HT-29 (cell line): ENCODE results near the gene ATP5F1D. TPM values are rescaled to one million over a fixed set of nuclear protein-coding genes. Genes with fewer than 3 reads are reported as not detected.
"Not testable (repeated sequence)": the region's sequence is repeated elsewhere in the genome, so short reads cannot be mapped to it uniquely, and the experiment has no call there.

Experiments used
- DNase-seq: peaks from one replicate; pipeline ENCODE4 v3.0.0-alpha.2; 2015; ENCODE audit warnings: low spot score
- total RNA-seq: library from RNA; depleted of rRNA; stranded (reverse); fragments of >200 nt; shearing (Covaris generic); gene quantifications from 2 replicates; pipeline ENCODE4 v1.2.3, GENCODE V29; 2014; rRNA removed

Gene ATP5F1D
- total RNA-seq, result 142 and 159 TPM in 2 replicates

DNA sequence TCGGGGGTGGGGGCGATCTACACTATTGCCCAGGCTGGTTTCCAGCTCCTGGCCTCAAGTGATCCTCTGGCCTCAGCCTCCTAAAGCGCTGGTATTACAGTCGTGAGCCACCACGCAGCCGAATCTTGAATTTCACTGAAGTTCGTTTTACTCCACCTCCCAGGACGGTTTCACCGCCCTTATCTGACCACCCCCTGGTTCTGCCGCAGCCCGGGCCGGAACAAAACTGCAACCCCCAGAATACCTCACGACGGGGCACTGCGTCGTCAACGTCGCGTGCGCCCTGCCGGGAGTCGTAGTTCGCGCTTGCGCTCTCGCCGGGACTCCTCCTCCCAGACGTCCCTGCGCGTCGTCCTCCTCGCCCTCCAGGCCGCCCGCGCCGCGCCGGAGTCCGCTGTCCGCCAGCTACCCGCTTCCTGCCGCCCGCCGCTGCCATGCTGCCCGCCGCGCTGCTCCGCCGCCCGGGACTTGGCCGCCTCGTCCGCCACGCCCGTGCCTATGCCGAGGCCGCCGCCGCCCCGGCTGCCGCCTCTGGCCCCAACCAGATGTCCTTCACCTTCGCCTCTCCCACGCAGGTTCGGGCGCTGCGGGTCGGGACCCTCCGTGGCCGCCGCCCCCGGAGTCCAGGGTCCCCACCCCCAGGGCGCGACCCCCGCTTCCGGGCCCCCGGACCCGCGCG is at the start of gene ATP5F1D:
Gene ATP5F1D (plus strand): TSS at position 335 of the 679 bp plus-strand sequence. CDS start 100 bp downstream, at position 435.
- peak; percentile 87 for DNase-seq

DNA sequence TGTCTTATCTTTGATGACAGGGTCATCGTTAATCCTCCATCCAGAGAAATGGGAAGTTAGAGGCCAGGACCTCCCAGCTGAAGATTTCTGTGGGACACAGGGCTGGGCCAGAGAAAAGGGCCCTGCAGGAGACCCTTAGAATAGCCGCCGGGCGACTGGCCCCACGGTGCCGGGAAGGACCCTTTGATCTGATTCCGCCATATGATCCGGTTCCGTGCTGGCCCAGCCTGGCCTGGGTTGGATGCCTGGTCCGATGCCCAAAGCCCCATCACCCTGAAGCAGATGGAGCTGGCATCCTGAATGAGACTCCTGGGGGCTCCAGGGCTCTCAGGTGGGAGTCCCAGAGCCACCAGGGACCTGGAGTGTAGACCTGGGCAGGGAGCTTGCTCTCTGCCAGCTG is 42.0 kb upstream of the ATP5F1D start:
- DNase-seq, result no peak

DNA sequence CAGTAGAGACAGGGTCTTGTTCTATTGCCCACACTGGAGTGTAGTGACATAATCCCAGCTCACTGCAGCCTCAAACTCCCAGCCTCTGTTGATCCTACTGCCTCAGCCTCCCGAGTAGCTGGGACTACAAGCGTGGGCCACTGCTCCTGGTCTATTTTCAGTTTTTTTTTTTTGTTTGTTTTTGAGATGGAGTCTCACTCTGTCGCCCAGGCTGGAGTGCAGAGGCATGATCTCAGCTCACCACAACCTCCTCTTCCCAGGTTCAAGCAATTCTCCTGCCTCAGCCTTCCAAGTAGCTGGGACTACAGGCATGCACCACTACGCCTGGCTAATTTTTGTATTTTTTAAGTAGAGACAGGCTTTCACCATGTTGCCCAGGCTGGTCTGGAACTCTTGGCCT is 40.9 kb upstream of the ATP5F1D start:
- not testable (repeated sequence) for DNase-seq

DNA sequence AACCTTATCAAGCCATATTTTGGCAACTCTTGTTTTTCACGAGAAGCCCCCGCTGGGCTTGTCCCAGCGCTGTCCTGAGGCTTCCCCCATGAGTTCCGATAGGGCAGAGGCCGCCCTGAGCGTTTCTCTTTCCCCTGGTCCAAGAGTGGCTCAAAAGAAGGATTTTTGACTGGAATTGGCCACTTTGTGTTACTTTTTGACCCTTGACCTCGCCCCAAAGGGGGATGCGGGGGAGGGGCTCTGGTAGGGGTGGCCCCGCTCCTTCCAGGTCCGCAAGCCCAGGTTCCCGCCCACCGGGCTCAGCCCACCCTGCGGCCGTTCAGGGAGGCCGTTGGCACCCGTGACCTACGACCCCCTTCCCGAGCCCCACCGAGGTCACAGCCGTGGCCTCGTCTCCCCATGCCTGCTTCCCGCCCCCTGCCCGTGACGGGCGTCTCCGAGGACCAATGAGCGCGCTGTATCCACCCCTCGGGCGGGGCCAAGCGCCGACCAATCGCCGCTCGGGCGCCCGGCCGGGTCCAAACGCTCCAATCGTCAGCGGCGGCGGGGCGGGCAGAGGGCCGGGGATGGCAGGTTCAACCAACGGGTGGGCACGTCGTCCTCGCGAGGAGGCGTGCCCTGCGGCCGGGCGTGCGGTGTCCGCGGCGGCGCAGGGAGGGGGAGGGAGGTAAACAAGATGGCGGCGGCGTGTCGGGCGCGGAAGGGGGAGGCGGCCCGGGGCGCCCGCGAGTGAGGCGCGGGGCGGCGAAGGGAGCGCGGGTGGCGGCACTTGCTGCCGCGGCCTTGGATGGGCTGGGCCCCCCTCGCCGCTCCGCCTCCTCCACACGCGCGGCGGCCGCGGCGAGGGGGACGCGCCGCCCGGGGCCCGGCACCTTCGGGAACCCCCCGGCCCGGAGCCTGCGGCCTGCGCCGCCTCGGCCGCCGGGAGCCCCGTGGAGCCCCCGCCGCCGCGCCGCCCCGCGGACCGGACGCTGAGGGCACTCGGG is 36.1 kb upstream of the ATP5F1D start, which contains the start of gene STK11:
Gene STK11 (plus strand): TSS at position 665 of the 986 bp plus-strand sequence. CDS start 1,136 bp downstream, outside the sequence.
- DNase-seq, result peak; percentile 92

DNA sequence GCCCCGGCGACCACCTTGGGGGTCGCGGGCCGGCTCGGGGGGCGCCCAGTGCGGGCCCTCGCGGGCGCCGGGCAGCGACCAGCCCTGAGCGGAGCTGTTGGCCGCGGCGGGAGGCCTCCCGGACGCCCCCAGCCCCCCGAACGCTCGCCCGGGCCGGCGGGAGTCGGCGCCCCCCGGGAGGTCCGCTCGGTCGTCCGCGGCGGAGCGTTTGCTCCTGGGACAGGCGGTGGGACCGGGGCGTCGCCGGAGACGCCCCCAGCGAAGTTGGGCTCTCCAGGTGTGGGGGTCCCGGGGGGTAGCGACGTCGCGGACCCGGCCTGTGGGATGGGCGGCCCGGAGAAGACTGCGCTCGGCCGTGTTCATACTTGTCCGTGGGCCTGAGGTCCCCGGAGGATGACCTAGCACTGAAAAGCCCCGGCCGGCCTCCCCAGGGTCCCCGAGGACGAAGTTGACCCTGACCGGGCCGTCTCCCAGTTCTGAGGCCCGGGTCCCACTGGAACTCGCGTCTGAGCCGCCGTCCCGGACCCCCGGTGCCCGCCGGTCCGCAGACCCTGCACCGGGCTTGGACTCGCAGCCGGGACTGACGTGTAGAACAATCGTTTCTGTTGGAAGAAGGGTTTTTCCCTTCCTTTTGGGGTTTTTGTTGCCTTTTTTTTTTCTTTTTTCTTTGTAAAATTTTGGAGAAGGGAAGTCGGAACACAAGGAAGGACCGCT is 35.2 kb upstream of the ATP5F1D start:
- no peak for DNase-seq

DNA sequence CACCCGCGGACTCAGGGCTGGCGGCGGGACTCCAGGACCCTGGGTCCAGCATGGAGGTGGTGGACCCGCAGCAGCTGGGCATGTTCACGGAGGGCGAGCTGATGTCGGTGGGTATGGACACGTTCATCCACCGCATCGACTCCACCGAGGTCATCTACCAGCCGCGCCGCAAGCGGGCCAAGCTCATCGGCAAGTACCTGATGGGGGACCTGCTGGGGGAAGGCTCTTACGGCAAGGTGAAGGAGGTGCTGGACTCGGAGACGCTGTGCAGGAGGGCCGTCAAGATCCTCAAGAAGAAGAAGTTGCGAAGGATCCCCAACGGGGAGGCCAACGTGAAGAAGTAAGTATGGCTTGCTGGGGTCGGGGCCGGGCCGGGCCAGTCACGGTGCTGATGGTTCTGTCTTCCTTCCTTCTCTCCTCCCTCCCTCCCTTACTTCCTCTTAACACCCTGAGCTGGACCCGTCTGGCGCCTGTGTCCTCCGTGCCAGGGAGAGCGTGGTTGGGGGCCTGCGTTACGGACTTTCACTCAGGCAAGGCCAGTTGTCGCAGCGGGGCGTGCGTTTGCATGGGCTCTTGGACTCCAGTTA is 34.6 kb upstream of the ATP5F1D start:
- DNase-seq, result peak; percentile 47

DNA sequence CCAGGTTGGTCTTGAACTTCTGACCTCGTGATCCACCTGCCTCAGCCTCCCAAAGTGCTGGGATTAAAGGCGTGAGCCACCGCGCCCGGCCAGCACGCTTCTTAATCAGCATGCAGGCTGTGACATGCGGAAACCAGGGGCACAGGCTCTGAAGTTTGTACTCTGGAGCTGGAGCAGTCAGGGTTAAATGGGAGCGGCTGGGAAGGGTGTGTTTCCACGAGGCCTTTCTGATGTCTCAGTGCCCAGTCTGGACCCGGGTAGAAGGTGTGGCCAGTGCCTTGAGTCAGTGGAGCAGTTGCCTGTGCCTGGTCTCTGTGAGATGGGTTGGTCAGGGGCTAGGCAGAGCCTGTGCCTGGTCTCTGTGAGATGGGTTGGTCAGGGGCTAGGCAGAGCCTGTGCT is 32.7 kb upstream of the ATP5F1D start:
- not testable (repeated sequence) for DNase-seq

DNA sequence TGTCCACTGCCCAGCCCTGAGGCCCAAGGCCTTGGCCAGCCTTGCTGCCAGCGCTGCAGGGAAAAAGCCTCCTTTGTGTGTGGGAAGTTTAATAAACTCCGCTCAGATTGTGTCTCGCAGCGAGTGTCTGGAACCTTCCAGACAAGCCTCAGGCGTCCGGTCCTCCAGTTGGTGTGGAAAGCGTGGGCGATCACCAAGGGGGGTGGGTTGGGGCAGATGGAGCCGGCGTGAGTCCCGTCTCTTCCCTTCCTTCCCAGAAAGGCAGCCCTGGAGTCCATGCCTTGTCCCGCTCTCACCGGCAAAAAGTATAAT is 31.4 kb upstream of the ATP5F1D start:
- DNase-seq, result no peak

DNA sequence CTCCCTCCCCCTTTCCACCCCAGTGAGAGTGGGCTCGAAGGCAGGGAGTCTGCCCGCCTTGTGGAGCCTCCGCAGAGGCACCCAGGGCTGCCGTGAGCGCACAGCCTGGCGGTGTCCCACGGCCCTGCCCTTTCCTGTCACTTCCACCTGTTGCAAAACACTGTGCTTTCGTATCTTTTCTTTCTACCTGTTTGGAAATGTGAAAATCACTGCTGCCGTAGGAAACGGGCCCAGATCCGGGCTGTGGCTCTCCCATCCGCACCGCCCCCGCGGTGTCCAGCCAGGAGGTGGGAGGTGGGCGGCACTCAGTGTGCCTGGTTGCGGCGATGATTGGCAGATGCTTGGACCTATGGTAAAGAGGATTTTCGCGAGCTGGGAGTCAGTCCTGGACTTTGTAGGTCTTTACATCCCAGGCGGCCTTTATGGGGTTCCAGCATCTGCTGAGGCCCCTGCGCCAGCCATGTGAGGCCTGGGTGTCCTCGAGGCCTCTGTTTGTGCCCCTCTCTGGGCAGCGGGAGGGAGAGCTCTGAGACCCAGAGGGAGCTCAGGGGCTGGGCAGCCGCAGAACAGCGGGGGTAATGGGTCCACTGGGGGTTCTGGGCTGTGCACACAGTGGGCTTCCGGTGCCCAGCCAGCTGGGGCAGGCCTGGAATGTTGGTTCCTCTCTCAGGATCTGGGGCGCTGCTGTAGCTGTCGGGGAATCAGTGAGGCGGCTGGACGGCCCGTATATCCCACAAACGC is 29.9 kb upstream of the ATP5F1D start:
- no peak for DNase-seq

DNA sequence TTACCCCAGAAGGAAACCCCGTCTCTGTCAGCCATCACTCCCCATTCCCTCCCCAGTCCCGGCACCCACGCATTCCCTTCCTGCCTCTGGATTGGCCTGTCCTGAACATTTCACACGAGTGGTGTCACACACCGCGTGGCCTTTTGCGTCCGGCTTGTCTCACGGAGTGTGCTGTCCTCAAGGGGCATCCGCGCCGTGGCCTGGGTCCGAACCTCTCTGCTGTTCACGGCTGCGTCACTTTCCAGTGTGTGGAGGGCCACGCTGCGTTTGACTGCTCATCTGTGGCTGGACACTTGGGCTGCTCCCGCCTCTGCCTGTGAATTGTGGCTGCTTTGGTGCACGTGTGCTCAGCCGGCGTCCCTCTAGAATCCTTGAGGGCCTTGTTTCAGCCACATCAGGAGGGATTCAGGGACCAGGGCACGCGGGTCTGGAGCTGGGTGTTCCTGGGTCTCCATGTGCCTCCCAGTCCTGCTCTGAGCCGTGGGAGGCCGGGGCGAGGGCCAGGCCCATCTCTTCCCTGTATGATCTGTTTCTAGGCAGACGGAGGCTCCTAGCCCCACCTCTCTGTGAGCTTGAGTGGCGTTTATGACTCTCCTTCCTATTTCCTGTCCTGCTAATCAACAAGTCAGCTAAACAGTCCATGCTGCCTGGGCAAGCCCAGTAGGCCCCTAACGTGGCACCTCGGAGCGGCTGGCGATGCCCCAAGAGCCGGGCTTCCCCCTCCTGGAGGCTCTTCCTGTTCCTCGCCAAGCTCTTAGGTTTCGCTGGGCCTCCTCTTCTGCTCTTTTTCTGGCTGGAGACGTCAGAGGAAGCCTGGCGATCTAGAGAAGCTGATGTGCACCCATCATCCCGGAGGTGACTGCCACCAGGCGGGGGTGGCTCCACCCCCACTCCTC is 27.9 kb upstream of the ATP5F1D start:
- DNase-seq, result no peak

DNA sequence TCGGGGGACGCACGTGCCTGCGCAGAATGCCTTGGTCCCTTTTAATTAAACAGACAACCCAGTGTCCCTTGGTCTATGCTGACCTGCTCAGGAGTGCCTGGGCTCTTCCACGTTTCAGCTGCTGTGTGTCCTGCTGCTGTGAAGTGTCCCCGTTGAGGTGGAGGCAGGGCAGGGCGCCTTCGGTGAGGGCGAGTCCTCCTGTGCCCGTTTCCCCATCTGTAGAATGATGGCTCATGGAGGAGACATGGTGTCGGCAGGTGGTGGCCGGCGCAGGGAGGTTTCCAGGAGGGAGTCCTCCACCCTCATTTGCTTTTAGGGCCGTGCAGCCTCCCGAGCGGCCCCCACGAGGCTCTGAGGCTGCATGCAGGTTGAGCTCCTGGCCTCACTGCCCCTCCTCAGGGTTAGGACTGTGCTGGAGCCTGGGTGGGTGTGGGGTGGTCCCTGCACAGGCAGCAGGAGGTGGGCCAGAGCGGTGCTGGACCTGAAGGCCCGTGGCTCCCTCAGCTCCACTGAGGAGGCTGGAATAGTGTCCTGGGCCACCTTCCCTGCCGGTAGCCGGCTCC is 27.2 kb upstream of the ATP5F1D start:
- no peak for DNase-seq

DNA sequence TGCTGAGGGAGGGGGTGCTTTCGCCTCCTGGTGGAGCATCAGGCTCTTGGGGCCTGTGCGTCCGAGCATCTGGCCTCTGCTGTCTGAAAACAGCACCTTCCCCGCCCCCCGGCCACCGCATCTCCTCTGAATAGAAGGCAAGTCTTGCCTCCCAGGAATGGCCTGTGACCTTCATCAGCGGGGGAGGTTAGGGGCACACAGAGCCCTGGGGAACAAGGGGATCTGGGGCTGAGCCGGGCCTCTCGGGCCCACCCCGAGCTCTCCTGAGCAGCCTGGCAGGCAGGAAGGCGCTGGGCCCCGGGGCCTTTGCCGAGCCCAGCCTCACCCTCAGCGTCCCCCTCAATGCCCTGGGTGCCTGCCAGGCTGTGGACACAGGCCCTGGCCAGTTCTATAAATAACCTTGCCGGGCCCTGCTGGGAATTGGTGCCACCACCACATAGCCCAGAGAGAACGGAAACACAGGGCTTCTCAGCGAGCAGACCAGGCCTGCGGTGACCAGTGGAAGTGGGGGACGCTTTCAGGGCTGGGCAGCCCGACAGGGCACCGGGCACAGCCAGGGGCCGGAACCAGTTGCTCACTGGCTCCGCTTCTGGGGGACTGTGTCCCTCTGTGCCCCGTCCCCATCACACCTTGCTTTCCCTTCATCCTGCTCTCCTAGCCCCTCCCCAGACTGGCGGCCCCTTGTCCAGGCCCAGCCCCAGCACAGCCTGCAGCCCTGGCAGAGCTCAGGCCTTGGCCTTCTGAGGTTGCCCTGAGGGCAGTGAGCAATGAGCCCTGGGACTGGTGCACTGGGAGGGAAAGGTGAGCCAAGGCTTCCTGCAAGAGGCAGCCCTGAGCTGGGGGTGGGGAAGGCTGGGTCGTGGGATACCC is 26.5 kb upstream of the ATP5F1D start:
- no peak for DNase-seq

DNA sequence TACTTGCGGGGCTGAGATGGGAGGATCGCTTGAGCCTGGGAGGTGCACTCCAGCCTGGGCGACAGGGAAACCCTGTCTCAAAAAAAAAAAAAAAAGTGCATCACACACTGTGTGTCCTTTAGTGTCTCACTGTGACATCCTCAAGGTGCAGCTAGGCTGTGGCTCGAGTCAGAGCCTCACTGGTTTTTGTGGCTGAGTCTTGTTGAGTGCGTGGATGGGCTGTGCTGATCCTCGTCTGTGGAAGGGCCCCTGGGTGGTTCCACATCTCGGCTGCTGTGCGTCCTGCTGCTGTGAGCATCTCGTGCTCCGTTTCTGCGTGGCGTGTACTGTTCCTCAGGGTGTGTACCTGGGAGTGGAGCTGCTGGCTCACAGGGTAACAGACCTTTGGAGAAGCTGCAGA is 24.8 kb upstream of the ATP5F1D start:
- no peak for DNase-seq

DNA sequence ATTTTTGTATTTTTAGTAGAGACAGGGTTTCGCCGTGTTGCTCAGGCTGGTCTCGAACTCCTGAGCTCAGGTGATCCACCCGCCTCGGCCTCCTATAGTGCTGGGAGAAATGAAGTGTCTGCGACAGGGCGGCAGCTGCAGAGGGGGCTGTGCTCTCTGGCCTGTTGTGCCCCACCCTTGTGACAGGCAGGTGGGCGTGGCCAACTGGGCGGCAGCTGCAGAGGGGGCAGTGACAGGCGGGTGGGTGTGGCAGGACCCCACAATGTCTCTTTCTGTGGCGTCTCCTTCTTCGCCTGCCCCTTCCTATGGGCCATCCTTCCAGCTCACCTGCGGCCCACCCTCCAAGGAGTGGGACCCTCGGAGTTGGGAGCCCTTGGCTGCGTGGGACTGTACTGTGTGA is 24.2 kb upstream of the ATP5F1D start:
- no peak for DNase-seq

DNA sequence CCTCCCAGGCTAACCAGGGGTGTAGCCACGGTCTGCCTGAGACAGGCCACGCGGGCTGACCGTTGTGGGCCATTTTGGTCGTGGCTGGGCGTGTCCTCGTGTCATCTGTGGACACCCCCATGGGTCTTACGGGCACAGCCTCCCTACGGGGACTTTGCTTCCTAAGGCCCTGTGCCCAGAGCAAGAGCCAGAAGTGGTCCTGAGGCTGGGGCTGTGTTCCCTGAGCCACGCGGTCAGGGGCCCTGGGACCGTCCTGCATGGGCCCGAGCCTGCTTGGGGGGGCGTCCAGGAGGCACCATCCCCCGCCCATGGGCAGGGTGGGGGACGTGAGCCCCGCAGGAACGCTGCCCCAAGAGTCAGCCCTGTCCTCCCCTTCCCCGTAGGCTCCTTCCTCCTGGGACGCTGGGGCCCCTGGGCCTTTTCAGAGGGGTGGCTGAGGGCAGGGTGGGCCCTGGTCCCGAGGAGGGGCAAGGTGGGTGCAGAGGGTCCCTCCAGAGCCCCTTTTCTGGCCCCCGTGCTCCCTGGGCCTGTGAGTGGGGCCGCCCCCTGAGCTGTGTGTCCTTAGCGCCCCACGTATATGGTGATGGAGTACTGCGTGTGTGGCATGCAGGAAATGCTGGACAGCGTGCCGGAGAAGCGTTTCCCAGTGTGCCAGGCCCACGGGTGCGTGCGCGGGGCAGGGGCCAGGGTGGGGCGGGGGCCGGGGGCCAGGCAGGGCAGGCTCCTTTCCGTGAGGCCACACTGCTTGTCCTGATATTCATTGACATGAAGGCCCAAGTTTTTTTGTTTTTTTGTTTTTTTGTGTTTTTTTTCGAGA is 22.6 kb upstream of the ATP5F1D start:
- DNase-seq, result no peak

DNA sequence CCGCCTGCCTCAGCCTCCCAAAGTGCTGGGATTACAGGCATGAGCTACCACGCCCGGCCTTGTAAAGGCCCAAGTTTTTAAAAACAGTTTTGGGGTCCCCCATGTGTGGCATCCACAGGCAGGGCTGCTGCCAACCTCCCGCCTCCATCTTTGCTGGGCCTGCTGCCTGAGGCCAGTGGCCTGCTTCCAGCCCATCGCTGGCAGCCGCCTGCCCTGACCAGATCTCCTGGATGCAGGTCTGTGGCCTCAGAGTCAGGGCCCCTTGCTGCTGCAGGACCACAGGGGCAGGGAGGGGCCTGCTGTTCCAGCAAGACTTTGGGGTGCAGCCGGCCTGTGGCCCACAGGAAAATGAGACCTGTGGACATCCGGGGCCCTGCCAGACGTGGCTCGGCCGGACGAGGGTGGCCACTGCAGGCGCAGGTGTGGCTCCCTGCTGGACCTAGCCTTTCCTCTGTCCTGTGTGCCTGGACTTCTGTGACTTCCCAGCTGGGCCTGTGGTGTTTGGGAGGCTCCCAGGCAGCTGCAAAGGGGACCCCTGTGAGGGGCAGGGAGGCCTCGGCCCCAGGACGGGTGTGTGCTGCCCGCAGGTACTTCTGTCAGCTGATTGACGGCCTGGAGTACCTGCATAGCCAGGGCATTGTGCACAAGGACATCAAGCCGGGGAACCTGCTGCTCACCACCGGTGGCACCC is 21.6 kb upstream of the ATP5F1D start:
- DNase-seq, result no peak

DNA sequence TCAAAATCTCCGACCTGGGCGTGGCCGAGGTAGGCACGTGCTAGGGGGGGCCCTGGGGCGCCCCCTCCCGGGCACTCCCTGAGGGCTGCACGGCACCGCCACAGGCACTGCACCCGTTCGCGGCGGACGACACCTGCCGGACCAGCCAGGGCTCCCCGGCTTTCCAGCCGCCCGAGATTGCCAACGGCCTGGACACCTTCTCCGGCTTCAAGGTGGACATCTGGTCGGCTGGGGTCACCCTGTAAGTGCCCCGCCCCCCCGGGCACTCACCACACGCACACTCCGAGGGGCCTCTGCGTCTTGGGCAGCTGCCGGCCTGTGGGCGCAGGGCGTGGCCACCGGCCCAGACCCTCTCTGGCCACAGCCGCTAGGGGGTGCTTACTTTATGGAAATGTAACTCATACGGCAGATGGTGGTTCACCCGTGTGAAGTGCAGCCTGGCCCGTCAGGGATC is 21.0 kb upstream of the ATP5F1D start:
- no peak for DNase-seq
